Loucy (cell line): ENCODE measurements around the gene JDP2.

Source experiments
- H2AFZ ChIP-seq: fragments of 200-600 bp; sonication (generic); 2 replicates; pipeline ENCODE4 v1.6.0; 2016; ENCODE audit warnings: antibody characterized with exemption, mild to moderate bottlenecking, low read length, moderate library complexity
- H3F3A ChIP-seq: fragments of 200-600 bp; 2 replicates; pipeline ENCODE4 v1.6.0; 2016; ENCODE audit warnings: antibody characterized with exemption, low read depth, mild to moderate bottlenecking
- H3K27me3 ChIP-seq: fragments of 200-600 bp; sonication (generic); 2 replicates; pipeline ENCODE4 v1.6.1; 2014; ENCODE audit warnings: low read length, mild to moderate bottlenecking; ENCODE audit not compliant: insufficient read depth, poor library complexity, severe bottlenecking
- H3K36me3 ChIP-seq: fragments of 200-600 bp; sonication (generic); 2 replicates; pipeline ENCODE4 v1.6.1; 2016; ENCODE audit warnings: low read length; ENCODE audit not compliant: insufficient read depth
- H3K4me1 ChIP-seq: fragments of 200-600 bp; sonication (generic); 2 replicates; pipeline ENCODE4 v1.5.1; 2014; ENCODE audit warnings: low read length, mild to moderate bottlenecking; ENCODE audit not compliant: insufficient read depth, poor library complexity, severe bottlenecking
- H3K4me2 ChIP-seq: fragments of 200-600 bp; sonication (generic); 2 replicates; pipeline ENCODE4 v1.6.0; 2014; ENCODE audit warnings: antibody characterized with exemption, low read length, low read depth, mild to moderate bottlenecking; ENCODE audit not compliant: poor library complexity, severe bottlenecking
- H3K4me3 ChIP-seq: fragments of 200-600 bp; sonication (generic); 2 replicates; pipeline ENCODE4 v1.5.1; 2014; ENCODE audit warnings: low read length, mild to moderate bottlenecking, mixed read lengths; ENCODE audit not compliant: poor library complexity, severe bottlenecking
- H3K79me2 ChIP-seq: fragments of 200-600 bp; sonication (generic); 2 replicates; pipeline ENCODE4 v1.6.1; 2014; ENCODE audit warnings: low read length; ENCODE audit not compliant: insufficient read depth
- H3K9ac ChIP-seq: fragments of 200-600 bp; sonication (generic); 2 replicates; pipeline ENCODE4 v1.6.0; 2014; ENCODE audit warnings: mild to moderate bottlenecking, low read depth, low read length, moderate library complexity; ENCODE audit not compliant: poor library complexity, severe bottlenecking
- H3K9me2 ChIP-seq: fragments of 200-600 bp; sonication (generic); replicated peaks from 2 replicates; pipeline ENCODE4 v1.6.1; 2016; ENCODE audit warnings: low read depth, low read length, mixed read lengths
- H3K9me3 ChIP-seq: fragments of 200-600 bp; sonication (generic); 2 replicates; pipeline ENCODE4 v1.6.1; 2014; ENCODE audit warnings: mild to moderate bottlenecking, antibody characterized with exemption, low read length, low read depth; ENCODE audit not compliant: insufficient read depth
- H4K20me1 ChIP-seq: fragments of 200-600 bp; sonication (generic); 2 replicates; pipeline ENCODE4 v1.6.0; 2014; ENCODE audit warnings: antibody characterized with exemption, low read length, mild to moderate bottlenecking; ENCODE audit not compliant: insufficient read depth, poor library complexity, severe bottlenecking
- CTCF ChIP-seq: fragments of 200-600 bp; sonication (generic); conservative IDR thresholded peaks from 2 replicates; pipeline ENCODE4 v1.5.1; 2014; ENCODE audit warnings: mild to moderate bottlenecking, antibody characterized with exemption, low read length
- EZH2phosphoT487 ChIP-seq: fragments of 200-600 bp; IDR thresholded peaks from 2 replicates; pipeline ENCODE4 v1.6.1; 2018; ENCODE audit warnings: antibody characterized with exemption, mild to moderate bottlenecking, moderate library complexity, borderline replicate concordance

JDP2 gene

GRCh38 chr14:75389679-75390078 lies 38.1 kb upstream of the JDP2 start:
- H3K9me3 ChIP-seq: no peaks in the 10 kb centered on the region
- H3K9me2 ChIP-seq: no peaks in the 10 kb centered on the region
- no peaks in the 10 kb centered on the region for H3K4me1 ChIP-seq
- H4K20me1 ChIP-seq: no peaks in the 10 kb centered on the region
- H3K9ac ChIP-seq: no peak overlapping the region
- no peaks in the 10 kb centered on the region for H3K27me3 ChIP-seq
- no peaks in the 10 kb centered on the region for H3K79me2 ChIP-seq
- H3F3A ChIP-seq: no peaks in the 10 kb centered on the region
- H3K4me3 ChIP-seq: no peak overlapping the region
- no peak for TF ChIP-seq EZH2phosphoT487
- TF ChIP-seq CTCF: no peak
- H3K36me3 ChIP-seq: no peaks in the 10 kb centered on the region
- H3K4me2 ChIP-seq: no peak overlapping the region
- no peak overlapping the region for H2AFZ ChIP-seq

- Histone ChIP-seq H3K79me2 (no peaks in the 10 kb centered on the region), H3K27me3 (no peaks in the 10 kb centered on the region), H3K4me3 (no peak overlapping the region), H3K4me1 (no peaks in the 10 kb centered on the region), H3K9me3 (no peaks in the 10 kb centered on the region), H3K4me2 (no peak overlapping the region), H3F3A (no peaks in the 10 kb centered on the region), H3K36me3 (no peaks in the 10 kb centered on the region), H2AFZ (no peak overlapping the region), H3K9ac (no peak overlapping the region), H4K20me1 (no peaks in the 10 kb centered on the region), H3K9me2 (no peaks in the 10 kb centered on the region)
- no peak for TF ChIP-seq CTCF
- no peak for TF ChIP-seq EZH2phosphoT487
Observed at GRCh38 chr14:75390183-75390582, 37.6 kb upstream of the JDP2 start.

GRCh38 chr14:75391953-75392352 lies 35.9 kb upstream of the JDP2 start:
- H3K4me1 ChIP-seq: no peaks in the 10 kb centered on the region
- H4K20me1 ChIP-seq: no peaks in the 10 kb centered on the region
- H2AFZ ChIP-seq: no peak overlapping the region
- no peaks in the 10 kb centered on the region for H3F3A ChIP-seq
- H3K9me3 ChIP-seq: no peaks in the 10 kb centered on the region
- H3K27me3 ChIP-seq: no peaks in the 10 kb centered on the region
- no peak for TF ChIP-seq EZH2phosphoT487
- no peak for TF ChIP-seq CTCF
- H3K4me3 ChIP-seq: no peak overlapping the region
- no peak overlapping the region for H3K9ac ChIP-seq
- H3K79me2 ChIP-seq: no peaks in the 10 kb centered on the region
- H3K4me2 ChIP-seq: no peak overlapping the region
- H3K36me3 ChIP-seq: no peaks in the 10 kb centered on the region
- no peaks in the 10 kb centered on the region for H3K9me2 ChIP-seq
